Right lobe of liver (tissue), 4 donors: ENCODE data around the gene PCED1B.

Experiments
- POLR2A ChIP-seq: fragments of 450-650 bp; IDR thresholded peaks from one replicate; pipeline ENCODE4 v1.6.1; 2017; ENCODE audit warnings: antibody characterized with exemption, mild to moderate bottlenecking
- TF ChIP-seq, protein P1 (sequence below), 4 donors: fragments of 200-600 bp in 3 of 4; fragments of 450-650 bp in 1 of 4; IDR thresholded peaks; one replicate each; pipeline versions ENCODE4 v1.5.1 to v1.8.0; 2016 to 2022; ENCODE audit warnings: antibody characterized with exemption in 4 of 4, mild to moderate bottlenecking in 2 of 4
- donor health status: DM: no; HTN: no; CAD: no.
- donor health status: DM: no; HTN: no; CAD: no.
- donor health status: DM: no; HTN: yes; CAD: no.

DNA sequence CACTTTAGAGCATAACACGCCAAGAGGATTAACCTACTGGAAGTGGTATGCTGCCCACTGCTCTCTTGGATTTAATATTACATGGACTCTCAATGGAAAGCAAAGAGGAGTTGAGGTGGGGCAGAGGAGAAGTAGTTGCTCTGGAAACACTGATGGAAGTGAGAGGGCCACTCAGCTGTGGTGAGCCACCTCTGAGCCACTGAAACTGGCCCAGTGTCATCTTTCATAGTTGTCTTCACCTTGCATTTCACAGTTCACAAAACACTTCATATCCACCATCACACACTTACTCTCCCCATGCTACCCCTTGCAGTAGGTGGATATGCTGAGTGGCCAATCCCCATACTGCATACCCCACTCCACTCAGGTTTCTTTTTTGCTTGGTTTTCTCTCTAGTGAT is 12.2 kb upstream of the PCED1B start:
- TF ChIP-seq, protein P1, sequence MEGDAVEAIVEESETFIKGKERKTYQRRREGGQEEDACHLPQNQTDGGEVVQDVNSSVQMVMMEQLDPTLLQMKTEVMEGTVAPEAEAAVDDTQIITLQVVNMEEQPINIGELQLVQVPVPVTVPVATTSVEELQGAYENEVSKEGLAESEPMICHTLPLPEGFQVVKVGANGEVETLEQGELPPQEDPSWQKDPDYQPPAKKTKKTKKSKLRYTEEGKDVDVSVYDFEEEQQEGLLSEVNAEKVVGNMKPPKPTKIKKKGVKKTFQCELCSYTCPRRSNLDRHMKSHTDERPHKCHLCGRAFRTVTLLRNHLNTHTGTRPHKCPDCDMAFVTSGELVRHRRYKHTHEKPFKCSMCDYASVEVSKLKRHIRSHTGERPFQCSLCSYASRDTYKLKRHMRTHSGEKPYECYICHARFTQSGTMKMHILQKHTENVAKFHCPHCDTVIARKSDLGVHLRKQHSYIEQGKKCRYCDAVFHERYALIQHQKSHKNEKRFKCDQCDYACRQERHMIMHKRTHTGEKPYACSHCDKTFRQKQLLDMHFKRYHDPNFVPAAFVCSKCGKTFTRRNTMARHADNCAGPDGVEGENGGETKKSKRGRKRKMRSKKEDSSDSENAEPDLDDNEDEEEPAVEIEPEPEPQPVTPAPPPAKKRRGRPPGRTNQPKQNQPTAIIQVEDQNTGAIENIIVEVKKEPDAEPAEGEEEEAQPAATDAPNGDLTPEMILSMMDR (IDR thresholded peaks at IDR 0.05) = no peak
- no peak for TF ChIP-seq POLR2A
